ENCODE measurements around the gene HSDL2.
A peak's percentile ranks its signal among the peaks of the same experiment; 100 is the strongest.

GRCh38 chr9:112486221-112487007 lies 106.5 kb downstream of the HSDL2 start, which contains the start of gene KIAA1958:
- TF ChIP-seq CTCF (IDR thresholded peaks at IDR 0.05): no peak
- TF ChIP-seq POLR2A (IDR thresholded peaks at IDR 0.05): peak; percentile 59
